Kidney (tissue), 14 donors: ENCODE results near the gene CR2. TPM values are rescaled to one million over a fixed set of nuclear protein-coding genes. Genes with fewer than 3 reads are reported as not detected.
"Not testable (repeated sequence)": the region's sequence is repeated elsewhere in the genome, so short reads cannot be mapped to it uniquely, and the experiment has no call there.

Source experiments
- DNase-seq, 5 donors: peaks; one replicate each; pipeline ENCODE4 v3.0.0-alpha.2; 2013 to 2020
- FAIRE-seq: peaks from 2 replicates; lab custom pipeline; 2012; peaks lifted over from hg19 to GRCh38; lab: Jason Lieb, UNC
- H3K27ac ChIP-seq, 2 donors: one replicate each; pipeline ENCODE4 v1.7.0; 2013; ENCODE audit warnings: low read depth in 2 of 2, low read length in 2 of 2, inconsistent platforms in 1 of 2
- H3K27me3 ChIP-seq: one replicate; pipeline ENCODE4 v1.7.1; 2013; ENCODE audit warnings: low read length, inconsistent platforms; ENCODE audit not compliant: control insufficient read depth, insufficient read depth
- H3K36me3 ChIP-seq, 3 donors: one replicate each; pipeline versions ENCODE4 v1.7.0 to v1.7.1; 2013; ENCODE audit warnings: low read length in 3 of 3, control low read depth in 1 of 3, inconsistent platforms in 1 of 3; ENCODE audit not compliant: insufficient read depth in 3 of 3, control insufficient read depth in 2 of 3
- H3K4me1 ChIP-seq, 3 donors: one replicate each; pipeline versions ENCODE4 v1.7.0 to v1.7.1; 2013; ENCODE audit warnings: low read length in 3 of 3, inconsistent platforms in 1 of 3, low read depth in 1 of 3; ENCODE audit not compliant: control insufficient read depth in 2 of 3, insufficient read depth in 2 of 3
- H3K4me3 ChIP-seq, 3 donors: one replicate each; pipeline versions ENCODE4 v1.7.0 to v1.8.1; 2013; ENCODE audit warnings: low read length in 3 of 3, control low read depth in 1 of 3, inconsistent platforms in 1 of 3
- H3K9ac ChIP-seq, 3 donors: one replicate each; pipeline versions ENCODE4 v1.7.0 to v1.7.1; 2013; ENCODE audit warnings: low read length in 3 of 3, control low read depth in 1 of 3, inconsistent platforms in 1 of 3
- H3K9me3 ChIP-seq, 3 donors: one replicate each; pipeline versions ENCODE4 v1.7.0 to v1.7.1; 2013; ENCODE audit warnings: low read length in 3 of 3, control low read depth in 1 of 3, inconsistent platforms in 1 of 3; ENCODE audit not compliant: control insufficient read depth in 2 of 3, insufficient read depth in 1 of 3
- CTCF ChIP-seq: IDR thresholded peaks from 3 replicates; pipeline ENCODE4 v1.5.1; 2012; ENCODE audit warnings: mild to moderate bottlenecking, moderate library complexity, borderline replicate concordance; ENCODE audit not compliant: insufficient read depth; ENCODE audit errors: extremely low read depth
- intact Hi-C: fragments of 100-400 bp; cut with DNase I; formaldehyde crosslinking; loops from one replicate; pipeline ENCODE4 v1.11.1; 2022
- polyA plus RNA-seq: library from polyadenylated mRNA; stranded (reverse); fragments of 350-450 nt; fragmentation: Illumina TruSeq; extraction: RNeasy Lipid Tissue Mini Kit (QIAGEN cat#74804); gene quantifications from one replicate; pipeline ENCODE4 v1.2.3, GENCODE V29; 2014; ENCODE audit warnings: low read depth, low replicate concordance; ENCODE audit not compliant: insufficient read depth
- total RNA-seq: library from RNA; stranded (reverse); fragmentation: NEBNext Ultra II Directional; extraction: Animal tissue kit (Norgen Biotek cat#: 25700); gene quantifications from one replicate; pipeline ENCODE4 v1.2.1, GENCODE V29; 2021
- donor health status: control.
- donor health status: control.
- donor health status: control.
- donor health status: control.
- donor health status: control.
- donor health status: DM: yes; HTN: yes; CAD: no.
- donor health status: Normal renal cell carcinoma (clear cell type).

CR2 gene
- total and polyA plus RNA-seq, 2 donors from 2014 or later, result 0.28 to 0.98 TPM

GRCh38 chr1:207494171-207494570 lies 40.0 kb downstream of the CR2 start:
- intact Hi-C loops, result no loop called here
- Histone ChIP-seq H3K9me3 (no peaks in the 10 kb centered on the region), H3K27ac (no peak overlapping the region), H3K27me3 (peaks cover 17% of the 10 kb centered on the region), H3K4me3 (no peak overlapping the region), H3K9ac (no peak overlapping the region), H3K36me3 (no peaks in the 10 kb centered on the region), H3K4me1 (peaks cover 2 to 4% (median 2%) of the 10 kb centered on the region in 3 donors)
- FAIRE-seq, result no peak
- no peak for DNase-seq
- no peak for TF ChIP-seq CTCF

GRCh38 chr1:207495281-207495680 lies 41.2 kb downstream of the CR2 start:
- H3K27ac ChIP-seq, DNase-seq, H3K4me1 ChIP-seq, H3K36me3 ChIP-seq, H3K4me3 ChIP-seq, intact Hi-C loops, H3K9me3 ChIP-seq, H3K9ac ChIP-seq, FAIRE-seq: not testable (repeated sequence)
- H3K27me3 ChIP-seq, result peaks cover 20% of the 10 kb centered on the region

GRCh38 chr1:207495801-207496792 lies 42.0 kb downstream of the CR2 start, which contains the start of gene CR1:
Gene CR1, plus strand, starts transcription at chr1:207496157. Its CDS starts 111 bp downstream, at chr1:207496268.
- peak within 1 kb of the TSS in 1 of 2 donors; percentile 28 for H3K27ac ChIP-seq
- no peak for TF ChIP-seq CTCF
- no peak for FAIRE-seq
- H3K4me1 ChIP-seq, result peaks cover 2 to 4% (median 2%) of the 10 kb centered on the region in 3 donors
- peak; percentile 43 to 69 (median 66) for DNase-seq
- no peak within 1 kb of the TSS for H3K9ac ChIP-seq
- H3K36me3 ChIP-seq, result no peaks in the 10 kb centered on the region
- intact Hi-C loops, result no loop called here
- H3K9me3 ChIP-seq, result no peaks in the 10 kb centered on the region
- peaks cover 20% of the 10 kb centered on the region for H3K27me3 ChIP-seq
- peak within 1 kb of the TSS; percentile 50 to 53 (median 53) for H3K4me3 ChIP-seq

- FAIRE-seq (no peak), DNase-seq (no peak)
- H3K4me3 ChIP-seq, result no peak overlapping the region
- H3K27ac ChIP-seq, result no peak overlapping the region
- TF ChIP-seq CTCF, result no peak
- no peak overlapping the region for H3K9ac ChIP-seq
- peaks cover 2 to 4% (median 2%) of the 10 kb centered on the region in 3 donors for H3K4me1 ChIP-seq
- peaks cover 20% of the 10 kb centered on the region for H3K27me3 ChIP-seq
- H3K36me3 ChIP-seq, result no peaks in the 10 kb centered on the region
- intact Hi-C loops, result no loop called here
- no peaks in the 10 kb centered on the region for H3K9me3 ChIP-seq
These were observed 43.8 kb downstream of the CR2 start for GRCh38 chr1:207497941-207498340.
